ENCODE data around the gene TIGD4. TPM values are rescaled to one million over a fixed set of nuclear protein-coding genes. Genes with fewer than 3 reads are reported as not detected.

The TIGD4 gene
- total and polyA plus RNA-seq, 4 donors: 1.8 to 6.1 (median 3.2) TPM

Other genes starting within 250 kb of the TIGD4 start
- 100 to 1,000 TPM in 1 of 2 donors, 10 to 100 TPM in 1; 81.1 to 129 TPM for gene FBXW7, start 243.6 kb downstream of the TIGD4 start, total RNA-seq
- 10 to 100 TPM; 58.9 to 62.4 TPM for gene FBXW7, start 243.6 kb downstream of the TIGD4 start, polyA plus RNA-seq (ENCODE audit: insufficient read length in 2 of 2)
- 1 to 10 TPM in 1 of 2 donors, under 1 TPM in 1; 0.94 to 2.3 TPM for gene TMEM154, start 99.7 kb downstream of the TIGD4 start, total RNA-seq
- gene TMEM154, start 99.7 kb downstream of the TIGD4 start, polyA plus RNA-seq (ENCODE audit: insufficient read length in 2 of 2): under 1 TPM; 0.56 to 0.95 TPM
- 10 to 100 TPM; 38.2 to 55.8 TPM for gene ARFIP1, start 224 bp upstream of the TIGD4 start, total RNA-seq
- gene ARFIP1, start 224 bp upstream of the TIGD4 start, polyA plus RNA-seq (ENCODE audit: insufficient read length in 2 of 2): 10 to 100 TPM; 24.6 to 26.2 TPM
- 1 to 10 TPM; 2.5 to 5.5 TPM for gene FHDC1, start 156.6 kb upstream of the TIGD4 start, total RNA-seq
- 1 to 10 TPM; 6.3 to 8.1 TPM for gene FHDC1, start 156.6 kb upstream of the TIGD4 start, polyA plus RNA-seq (ENCODE audit: insufficient read length in 2 of 2)

All from spinal cord (tissue), 4 donors.